Measurements from ENCODE around the gene SESTD1. TPM values are rescaled to one million over a fixed set of nuclear protein-coding genes. Genes with fewer than 3 reads are reported as not detected.
A peak's percentile ranks its signal among the peaks of the same experiment; 100 is the strongest.
"Not testable (repeated sequence)": the region's sequence is repeated elsewhere in the genome, so short reads cannot be mapped to it uniquely, and the experiment has no call there.

SESTD1 gene
- polyA plus RNA-seq, 1 donor: 95.7 TPM

GRCh38 chr2:179239838-179240237 lies 24.8 kb downstream of the SESTD1 start:
- no peak for DNase-seq

GRCh38 chr2:179239195-179239594 lies 25.4 kb downstream of the SESTD1 start:
- no peak for DNase-seq

GRCh38 chr2:179238027-179238426 lies 26.6 kb downstream of the SESTD1 start:
- DNase-seq: no peak

GRCh38 chr2:179237209-179237946 lies 27.3 kb downstream of the SESTD1 start:
- no peak for DNase-seq

- DNase-seq: no peak
Measured at GRCh38 chr2:179235463-179236108, 29.0 kb downstream of the SESTD1 start.

- DNase-seq: no peak
Measured at GRCh38 chr2:179234658-179235240, 29.9 kb downstream of the SESTD1 start.

- DNase-seq: no peak
Measured at GRCh38 chr2:179233626-179234430, 30.8 kb downstream of the SESTD1 start.

- no peak for DNase-seq
Measured at GRCh38 chr2:179233083-179233490, 31.5 kb downstream of the SESTD1 start.

GRCh38 chr2:179226961-179227259 lies 37.7 kb downstream of the SESTD1 start:
- DNase-seq: no peak

GRCh38 chr2:179226203-179226960 lies 38.2 kb downstream of the SESTD1 start:
- DNase-seq: no peak

GRCh38 chr2:179224361-179224760 lies 40.3 kb downstream of the SESTD1 start:
- no peak for DNase-seq

GRCh38 chr2:179222076-179222475 lies 42.6 kb downstream of the SESTD1 start:
- DNase-seq: no peak

- DNase-seq: peak; percentile 73
Measured at GRCh38 chr2:179218848-179219594, 45.6 kb downstream of the SESTD1 start.

- DNase-seq: not testable (repeated sequence)
Measured at GRCh38 chr2:179214671-179215070, 50.0 kb downstream of the SESTD1 start.

GRCh38 chr2:179211355-179211754 lies 53.3 kb downstream of the SESTD1 start:
- no peak for DNase-seq

- DNase-seq: not testable (repeated sequence)
Measured at GRCh38 chr2:179208277-179208676, 56.4 kb downstream of the SESTD1 start.

GRCh38 chr2:179207047-179207446 lies 57.6 kb downstream of the SESTD1 start:
- DNase-seq: no peak

GRCh38 chr2:179201869-179202268 lies 62.8 kb downstream of the SESTD1 start:
- DNase-seq: no peak

- DNase-seq: not testable (repeated sequence)
Measured at GRCh38 chr2:179195926-179196590, 68.6 kb downstream of the SESTD1 start.

GRCh38 chr2:179195141-179195540 lies 69.5 kb downstream of the SESTD1 start:
- no peak for DNase-seq

All from left kidney (tissue), 2 donors.